C4-2B (cell line): ENCODE results near the gene EHD1.

Source experiments
- CTCF ChIP-seq: fragments of 450-650 bp; conservative IDR thresholded peaks from 2 replicates; pipeline ENCODE4 v1.5.1; 2017; ENCODE audit warnings: mild to moderate bottlenecking
- ZFX ChIP-seq: fragments of 450-650 bp; IDR thresholded peaks from 2 replicates; pipeline ENCODE4 v1.6.1; 2017

- TF ChIP-seq CTCF (peak; percentile 91), ZFX (peak; percentile 58; the same call in 1 of the 2 replicates)
These were observed 33.9 kb downstream of the EHD1 start, which contains the start of gene CDC42BPG for GRCh38 chr11:64844330-64845128.
